Central memory CD4-positive, alpha-beta T cell (primary cell): Measurements from ENCODE around the gene DOCK9.

Source experiments
- DNase-seq: peaks from one replicate; pipeline ENCODE4 v3.0.0; 2022

DOCK9 gene

DNA sequence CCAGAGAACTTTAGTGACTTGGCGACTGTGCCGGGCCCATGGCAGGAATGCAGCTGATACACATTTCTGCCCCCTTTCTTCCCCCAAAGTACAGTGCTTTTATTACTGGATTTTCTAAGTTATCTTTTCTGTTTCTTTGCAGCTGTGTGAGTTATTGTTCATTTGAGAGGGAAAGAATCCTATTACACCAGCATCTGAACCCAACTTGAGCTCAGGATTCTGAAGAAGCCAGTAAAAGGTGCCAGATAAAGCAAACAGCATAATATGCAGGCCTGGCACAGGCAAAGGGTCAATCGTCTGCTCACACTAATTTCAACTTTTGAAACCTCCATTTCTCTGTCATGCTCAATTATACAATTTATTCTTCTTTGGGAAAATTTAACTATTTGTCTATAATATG is 93.9 kb downstream of the DOCK9 start:
- DNase-seq, result no peak

DNA sequence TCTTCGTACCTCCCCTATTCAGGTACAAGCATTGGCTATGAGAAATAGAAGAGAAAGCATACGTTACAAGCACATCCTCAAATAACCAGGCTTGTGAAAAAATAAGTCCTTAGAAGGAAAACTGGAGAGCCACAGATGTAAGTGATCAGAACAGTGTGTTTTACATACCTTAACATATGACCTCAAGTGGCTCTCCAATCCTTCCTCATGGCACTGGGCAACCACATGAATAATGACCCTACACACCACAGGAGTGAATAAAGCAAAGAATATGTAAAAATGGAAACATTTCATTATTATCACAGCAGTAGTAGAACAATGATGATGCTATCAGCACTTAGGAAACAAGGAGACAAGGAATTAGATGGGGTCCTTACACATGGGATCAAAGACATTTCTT is 96.5 kb downstream of the DOCK9 start:
- no peak for DNase-seq

DNA sequence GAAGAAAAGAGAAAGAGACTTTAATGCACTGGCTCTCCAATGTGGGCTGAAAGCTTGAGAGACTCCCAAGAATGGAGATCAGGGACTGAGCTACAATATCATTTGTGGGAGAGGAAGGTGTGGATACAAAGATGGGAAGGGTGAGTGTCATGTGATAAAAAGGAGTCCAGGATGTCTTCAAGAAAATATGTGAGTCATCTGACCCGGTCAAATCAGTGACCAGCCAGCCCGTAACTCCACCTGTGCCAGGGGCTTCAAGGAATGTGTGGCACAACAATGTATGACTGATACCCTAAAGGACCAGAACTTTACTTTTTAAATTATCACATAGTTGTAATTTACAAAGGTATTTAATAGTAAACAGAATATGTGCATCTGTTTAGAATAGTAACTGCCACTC is 97.2 kb downstream of the DOCK9 start:
- no peak for DNase-seq

DNA sequence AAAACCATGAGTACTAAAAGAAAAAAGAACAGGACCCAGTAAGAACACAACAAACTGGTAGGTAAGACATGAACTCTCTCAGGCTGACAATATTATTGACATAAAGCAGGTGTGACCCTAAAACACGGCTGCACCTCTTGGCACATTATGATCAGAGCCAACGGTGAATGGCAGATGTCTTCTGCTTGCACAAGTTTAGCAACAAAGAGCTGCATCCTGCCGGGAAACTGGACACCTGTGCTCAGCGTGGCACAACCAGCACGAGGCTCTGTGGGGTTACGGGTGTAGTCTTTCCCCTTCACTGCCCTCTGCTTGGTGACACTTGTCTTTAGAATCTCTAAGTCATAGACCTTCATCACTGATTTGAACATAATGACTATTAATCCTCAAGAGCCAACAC is 97.9 kb downstream of the DOCK9 start:
- no peak for DNase-seq

DNA sequence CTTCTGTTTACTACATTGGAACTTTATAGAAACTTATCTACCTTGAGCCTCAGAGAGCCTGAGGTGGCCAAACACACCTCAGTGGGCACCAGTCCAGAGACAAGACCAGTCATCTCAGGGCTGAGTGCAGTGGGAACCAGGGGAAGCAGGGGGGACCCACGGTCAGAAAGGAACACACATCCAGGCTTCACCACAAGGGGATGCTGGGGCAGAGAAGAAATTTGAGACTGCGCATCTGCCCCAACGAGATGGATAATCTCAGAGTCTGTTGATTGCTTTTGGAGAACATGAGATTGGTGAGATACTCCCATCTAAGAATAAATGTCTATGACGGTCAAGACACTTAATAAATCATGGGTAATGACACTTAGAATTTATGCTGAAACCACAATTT is 98.7 kb downstream of the DOCK9 start:
- no peak for DNase-seq

DNA sequence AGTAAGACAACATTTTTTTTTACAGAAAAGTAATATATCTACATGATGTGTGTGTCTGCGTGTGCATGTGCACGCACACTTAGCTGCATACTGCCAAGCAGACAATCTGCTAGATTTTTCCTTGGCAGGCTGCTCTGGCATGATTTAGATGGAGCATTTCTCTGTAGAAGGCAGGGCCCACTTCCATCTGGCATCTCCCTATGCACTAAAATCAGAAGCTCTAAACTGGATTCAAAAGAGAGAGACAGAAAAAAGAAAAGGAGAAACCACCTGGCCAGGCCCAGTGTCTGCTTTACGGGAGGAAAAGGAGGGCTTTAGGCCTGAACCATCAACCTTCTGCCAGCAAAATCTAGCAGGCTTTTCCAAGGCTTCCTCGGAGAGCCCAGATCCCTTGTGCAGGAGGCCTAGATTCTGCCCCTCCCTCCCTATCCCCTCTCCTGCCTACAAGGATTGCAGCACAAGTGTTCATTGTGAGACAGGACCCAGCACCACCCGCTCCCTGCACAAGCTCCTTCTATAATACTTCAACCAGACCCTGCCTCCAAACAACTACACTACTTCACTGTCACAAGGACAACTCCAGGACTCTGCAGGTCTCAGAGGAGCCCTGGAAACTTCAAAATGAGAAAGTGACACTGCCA is 99.3 kb downstream of the DOCK9 start:
- DNase-seq, result no peak

DNA sequence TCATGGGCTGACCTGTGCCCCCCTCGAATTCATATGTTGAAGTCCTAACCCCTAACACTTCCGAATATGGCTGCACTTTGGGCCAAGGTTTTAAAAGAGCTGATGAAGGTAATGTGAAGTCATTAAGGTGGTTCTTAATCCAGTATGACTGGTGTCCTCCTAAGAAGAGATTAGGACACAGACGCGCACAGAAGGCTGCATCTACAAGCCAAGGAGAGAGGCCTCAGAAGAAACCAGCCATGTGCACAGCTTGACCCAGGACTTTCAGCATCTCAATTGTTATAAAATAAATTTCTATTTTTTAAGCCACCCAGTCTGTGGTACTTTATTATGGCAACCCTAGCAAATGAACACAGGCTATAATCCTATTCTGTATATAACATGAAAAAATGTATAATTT is 99.9 kb downstream of the DOCK9 start:
- no peak for DNase-seq

DNA sequence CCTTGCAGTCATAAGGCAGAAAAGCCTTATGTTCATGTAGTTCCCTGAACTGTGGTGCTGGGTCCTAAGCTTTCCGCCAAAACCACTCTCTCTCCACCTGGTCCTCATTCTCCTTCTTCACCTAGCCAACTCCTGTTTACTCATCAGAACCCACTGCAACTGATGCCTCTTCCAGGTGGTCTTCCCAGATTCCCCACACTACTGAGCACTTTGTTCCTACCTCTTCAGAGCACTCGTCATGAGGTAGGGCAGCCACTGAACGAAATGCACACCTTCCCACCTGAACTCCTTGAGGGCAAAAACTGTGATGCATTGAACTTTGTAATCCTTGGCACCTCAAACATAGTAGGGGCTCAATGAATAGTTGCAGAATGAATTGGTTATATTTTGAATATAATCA is 100.4 kb downstream of the DOCK9 start:
- no peak for DNase-seq

DNA sequence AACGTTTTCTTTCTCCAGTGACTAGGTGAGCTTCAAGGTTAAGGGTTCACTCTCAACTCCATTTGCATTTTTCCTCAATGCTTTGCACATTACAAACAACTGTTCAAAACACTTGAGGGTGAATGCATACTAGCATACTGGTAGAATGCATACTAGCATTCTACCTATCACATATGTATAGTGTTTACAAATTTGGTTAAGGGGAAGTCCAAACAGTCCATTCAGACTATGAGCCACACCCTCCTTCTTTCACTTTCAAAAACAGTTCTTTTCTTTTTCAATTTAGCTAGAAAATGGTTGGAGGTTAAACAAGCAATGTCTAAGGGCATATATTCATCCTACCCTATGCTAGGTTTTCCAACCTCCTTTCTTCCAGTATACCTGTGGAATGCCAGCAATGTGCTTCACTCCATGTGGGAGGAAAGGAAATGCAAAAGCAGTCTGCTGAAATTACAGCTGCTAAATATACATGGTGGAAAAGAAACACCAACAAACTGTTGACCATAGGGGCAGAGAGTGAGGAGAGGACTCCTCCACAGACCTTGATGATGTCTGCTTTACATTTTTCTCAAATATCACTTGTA is 102.6 kb downstream of the DOCK9 start:
- DNase-seq, result no peak

DNA sequence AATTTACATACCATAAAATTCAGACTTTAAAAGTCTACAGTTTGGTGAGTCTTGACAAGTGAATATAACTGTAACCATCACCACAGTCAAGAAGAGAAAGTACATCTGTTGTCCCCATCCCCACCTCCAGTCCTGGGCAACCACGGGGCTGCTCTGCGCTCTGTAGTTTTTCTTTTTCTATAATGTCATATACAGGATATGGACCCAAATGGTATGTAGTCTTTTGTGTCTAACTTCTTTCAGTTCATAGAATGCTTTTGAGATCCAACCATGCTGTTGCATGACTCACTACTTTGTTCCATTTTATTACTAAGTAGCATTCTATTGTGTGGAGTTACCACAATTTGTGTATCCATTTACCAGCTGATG is 103.9 kb downstream of the DOCK9 start:
- no peak for DNase-seq

DNA sequence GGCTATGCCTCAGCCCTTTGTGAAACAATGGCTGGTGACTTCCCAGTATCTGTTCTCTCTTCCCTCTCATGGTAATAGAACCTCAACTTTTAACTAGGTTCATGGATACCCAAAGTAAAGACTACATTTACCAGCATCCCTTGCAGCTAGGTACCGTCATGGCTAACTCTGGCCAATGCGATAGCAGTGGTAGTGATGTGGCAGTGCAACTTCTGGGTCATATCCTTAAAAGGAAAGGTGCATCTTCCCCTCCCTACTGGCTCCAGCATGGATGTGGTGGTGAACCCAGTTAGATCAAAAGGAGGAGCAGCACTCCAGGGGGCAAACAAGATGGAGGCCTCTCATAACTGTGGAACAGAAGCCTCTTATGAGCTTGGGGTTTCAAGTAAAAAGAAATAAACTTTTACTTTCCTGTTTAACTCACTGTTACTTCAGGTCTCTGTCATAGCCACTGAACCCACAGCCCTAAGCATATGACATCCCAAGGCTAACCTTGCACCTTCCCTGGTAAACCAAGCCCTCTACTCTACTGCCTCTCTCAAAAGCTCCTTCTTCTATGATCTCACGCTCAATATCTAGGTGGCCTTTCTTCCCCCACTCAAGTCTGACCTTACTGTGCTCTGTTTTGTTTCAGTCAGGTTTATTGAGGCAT is 104.4 kb downstream of the DOCK9 start:
- no peak for DNase-seq

DNA sequence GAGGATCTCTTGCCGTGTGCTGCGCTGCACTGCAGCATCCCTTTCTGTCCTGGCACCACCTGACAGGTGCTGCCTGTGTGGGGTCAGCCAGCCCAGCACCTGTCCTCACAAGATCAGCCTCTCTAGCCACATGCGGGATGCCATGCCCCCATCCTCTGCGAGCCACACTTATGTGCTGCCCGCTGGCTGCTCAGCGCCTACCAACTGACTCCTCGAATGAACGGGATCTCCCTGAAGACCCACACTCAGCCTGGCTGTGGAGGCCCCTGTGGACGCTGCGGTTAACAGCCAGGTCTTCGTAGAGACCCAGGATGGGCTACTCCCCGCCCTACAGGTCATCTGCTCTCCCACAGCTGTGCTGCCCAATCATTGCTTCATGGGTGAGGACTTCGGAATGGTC is 106.1 kb downstream of the DOCK9 start:
- DNase-seq, result no peak

DNA sequence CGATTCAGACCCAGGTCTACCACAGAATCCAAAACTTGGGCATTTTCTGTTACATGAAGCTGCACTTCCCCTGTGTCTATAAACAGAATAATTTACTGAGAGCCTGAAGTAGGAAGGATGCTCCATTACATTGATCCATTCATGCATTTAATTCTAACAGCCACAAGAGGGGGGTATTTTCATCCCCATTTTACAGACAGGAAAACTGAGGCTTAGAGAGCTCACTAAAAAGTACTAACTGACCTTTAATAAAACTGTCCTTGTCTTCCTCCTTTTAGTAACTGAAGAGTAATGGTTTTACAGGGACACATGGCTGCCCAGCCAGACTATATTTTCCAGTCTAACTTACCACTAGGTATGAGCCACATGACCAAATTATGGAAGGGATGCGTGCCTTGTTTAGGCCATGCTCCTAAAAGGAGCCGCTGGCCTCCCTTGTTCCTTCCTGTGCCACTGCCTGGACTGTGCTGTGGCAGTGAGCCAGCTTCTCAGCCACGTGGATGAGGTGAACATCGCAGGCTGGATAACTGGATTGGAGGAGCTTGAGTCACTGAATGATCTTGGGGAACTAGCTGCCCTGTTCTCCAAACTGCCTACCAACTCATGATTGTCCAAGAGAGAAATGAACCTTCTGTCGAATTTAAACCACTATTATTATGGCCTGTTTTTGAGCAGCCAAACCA is 108.3 kb downstream of the DOCK9 start:
- DNase-seq, result no peak

DNA sequence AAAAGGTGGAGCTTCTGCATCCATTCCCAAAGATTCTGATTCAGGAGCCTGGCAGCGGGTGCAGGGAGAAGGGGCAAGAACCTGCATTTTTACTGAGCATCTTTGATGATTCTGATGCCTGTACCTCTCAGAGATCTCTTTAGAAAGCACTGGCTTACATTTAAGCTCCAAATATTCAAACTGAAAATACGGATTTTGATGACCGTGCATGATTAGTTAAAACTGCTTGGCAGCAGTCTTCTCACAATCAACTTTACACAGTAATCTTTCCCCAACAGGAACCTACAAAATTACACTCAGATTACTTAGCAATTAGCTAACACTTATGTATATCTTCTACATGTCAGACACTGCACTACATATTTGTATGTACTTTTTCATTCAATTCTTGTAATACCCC is 108.9 kb downstream of the DOCK9 start:
- DNase-seq, result no peak

DNA sequence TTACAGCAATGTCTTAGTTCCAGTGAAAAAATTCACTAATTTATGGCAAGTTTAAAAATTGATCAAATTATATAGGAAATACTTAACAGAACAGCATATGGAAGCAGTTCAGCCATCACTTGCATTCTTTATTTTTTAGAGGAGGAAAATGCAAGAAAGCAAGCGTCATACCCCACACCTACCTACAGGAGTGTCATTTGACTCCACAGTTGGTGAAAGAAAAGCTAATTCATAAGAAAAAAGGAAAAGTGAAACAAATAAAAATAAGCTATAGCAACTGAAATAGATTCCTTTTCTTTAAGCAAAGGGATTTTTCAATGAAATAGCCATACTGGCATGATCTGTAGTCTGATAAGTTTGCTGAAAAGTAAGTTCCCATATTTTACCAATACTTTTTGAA is 111.0 kb downstream of the DOCK9 start:
- DNase-seq, result no peak

DNA sequence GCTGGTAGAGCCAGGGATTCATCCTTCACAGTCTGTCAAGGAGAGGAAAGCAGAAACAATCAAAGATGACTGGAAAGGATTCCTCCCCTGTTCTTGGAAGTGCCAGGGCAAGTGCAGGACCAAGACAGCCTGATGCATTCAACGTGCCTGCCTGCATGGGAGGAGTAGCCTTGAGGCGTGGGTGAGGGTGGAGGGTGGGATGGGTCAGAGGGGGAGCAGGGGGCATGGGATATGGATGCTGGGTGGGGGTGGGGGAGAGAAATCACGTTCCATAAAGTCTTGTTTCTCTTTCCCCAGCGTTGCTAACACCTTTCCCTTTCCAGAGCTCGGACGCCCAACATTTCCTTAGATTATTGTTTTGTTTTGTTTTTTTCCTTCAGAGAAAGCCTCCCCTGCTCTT is 117.4 kb downstream of the DOCK9 start:
- no peak for DNase-seq

DNA sequence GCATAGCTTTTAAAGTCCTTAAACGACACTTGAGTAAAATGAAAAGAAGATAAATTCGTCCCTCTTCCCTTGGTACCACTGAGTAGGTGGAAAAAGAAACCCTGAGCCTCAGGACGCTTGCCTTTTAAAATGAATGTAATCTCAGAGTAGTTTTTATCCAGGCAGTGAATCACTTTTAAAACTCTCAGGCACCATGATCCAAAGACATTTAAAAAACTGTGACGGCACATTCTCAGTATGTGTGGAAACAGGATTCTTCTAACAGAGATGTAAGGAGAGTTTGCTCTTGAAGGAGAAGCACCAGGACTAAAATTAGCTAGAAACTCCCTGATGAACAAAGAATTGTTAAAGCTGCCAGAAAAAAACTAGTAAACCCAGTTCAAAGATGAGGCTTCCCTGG is 119.7 kb downstream of the DOCK9 start:
- DNase-seq, result no peak

DNA sequence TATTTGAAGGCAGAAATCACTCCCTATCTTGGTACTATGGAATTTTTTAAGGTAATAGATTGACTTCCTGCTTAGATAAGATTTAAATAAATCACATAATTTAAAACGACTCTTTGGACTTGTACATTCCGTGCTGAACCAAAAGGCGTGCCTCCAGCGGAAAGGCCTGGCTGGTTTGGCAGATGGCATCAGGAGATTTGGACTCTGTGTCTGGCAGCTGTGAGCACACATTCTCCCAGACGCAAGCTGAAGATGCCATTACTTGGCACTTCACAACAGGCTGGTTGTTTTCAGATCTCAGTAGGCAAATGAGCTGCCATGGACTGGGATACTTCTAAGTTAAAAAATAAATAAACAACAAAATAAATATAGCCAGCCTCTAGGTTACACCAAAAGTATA is 120.9 kb downstream of the DOCK9 start:
- no peak for DNase-seq

DNA sequence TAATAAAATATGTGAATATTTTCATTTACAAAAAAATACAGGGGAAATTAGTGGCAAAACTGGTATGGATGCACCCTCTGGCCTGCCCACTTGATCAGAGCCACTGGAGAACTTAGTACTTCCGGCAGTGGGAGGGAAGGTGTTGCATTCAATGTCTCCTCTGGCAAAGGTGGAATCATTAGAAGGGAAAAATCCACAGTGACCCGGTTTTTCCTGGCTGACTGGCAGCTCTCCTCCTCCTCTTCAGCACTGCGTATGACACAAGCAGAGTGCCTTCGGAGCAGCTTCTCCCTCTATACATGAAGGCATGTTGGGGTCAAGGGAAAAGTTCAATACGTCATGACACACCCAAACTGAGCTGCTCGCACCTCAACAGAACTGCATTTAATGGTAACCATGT is 123.4 kb downstream of the DOCK9 start:
- DNase-seq, result no peak

DNA sequence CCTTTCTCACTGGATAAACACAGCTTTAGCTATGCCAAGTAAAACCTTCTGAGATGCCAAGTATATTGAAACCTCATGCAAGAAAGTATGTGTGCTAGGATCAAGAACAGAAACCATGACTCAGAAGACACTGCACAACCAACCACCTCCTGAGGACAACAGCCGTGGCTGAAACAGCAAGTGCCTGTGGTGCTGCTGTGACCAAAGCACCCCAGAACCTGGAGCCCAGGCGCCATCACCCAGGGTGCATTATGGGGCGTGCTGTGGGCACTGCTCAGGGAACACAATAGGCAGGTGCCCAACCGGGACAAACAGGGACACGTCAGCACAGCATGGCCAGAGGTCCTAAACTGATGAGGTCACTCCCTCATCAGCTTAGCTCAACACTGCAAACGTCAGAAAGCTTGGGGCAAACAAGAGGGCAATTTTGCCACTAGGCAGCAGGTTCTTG is 124.1 kb downstream of the DOCK9 start:
- DNase-seq, result no peak

DNA sequence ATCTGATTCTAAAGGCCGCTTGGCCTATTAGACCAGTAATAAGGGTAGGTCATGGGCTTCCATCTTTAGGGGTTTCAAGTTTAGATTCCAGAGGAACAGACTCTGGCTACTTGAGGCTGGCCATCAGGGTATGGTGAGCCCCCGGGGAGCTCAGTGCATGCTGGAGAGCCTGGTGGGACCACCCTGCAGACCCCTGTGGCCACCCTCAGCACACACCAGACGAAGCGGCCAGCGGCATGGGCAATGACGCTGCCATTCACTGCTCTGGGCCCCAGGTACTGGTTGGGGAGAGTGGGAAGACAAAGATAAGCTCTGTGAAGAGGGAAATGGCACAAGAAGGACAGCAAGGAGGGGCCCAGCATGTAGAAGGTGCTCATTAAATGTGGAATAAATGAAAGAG is 126.6 kb downstream of the DOCK9 start:
- DNase-seq, result no peak

DNA sequence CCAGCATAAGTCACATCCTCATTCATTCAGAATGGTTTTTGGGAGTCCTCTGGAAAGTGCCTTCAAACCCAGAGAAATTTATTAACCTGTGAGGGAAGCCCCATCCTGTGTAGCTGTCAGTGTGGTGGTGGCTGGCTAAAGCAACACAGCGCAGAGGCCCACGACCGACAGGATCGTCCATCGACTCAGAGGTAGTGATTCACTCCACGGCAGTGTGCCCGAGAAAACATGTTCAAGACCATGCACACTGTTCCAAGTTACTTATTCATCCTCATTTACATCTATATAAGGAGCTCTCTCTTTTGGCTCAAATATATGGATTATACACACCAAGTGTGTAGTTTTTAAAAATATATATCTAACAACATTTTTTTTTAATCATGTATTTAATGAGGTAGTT is 129.1 kb downstream of the DOCK9 start:
- no peak for DNase-seq

DNA sequence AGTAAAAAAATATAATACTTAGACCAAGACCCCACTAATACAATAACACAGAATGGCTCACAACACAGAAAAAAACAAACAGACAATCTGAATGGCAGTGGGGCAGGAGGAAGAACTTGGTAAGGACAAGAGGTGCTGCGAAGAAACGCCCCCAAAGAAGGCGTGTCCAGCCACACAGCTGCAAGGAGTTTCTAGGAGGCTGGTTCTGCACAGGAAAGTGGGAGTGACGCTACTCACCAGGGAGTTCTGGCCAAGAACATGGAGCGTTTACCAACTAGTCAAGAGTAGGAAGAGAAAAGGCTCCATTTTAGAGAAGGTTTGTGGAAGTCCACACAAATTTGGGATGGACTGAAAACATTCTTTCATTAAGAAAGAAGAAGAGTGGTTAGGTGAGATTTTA is 130.1 kb downstream of the DOCK9 start:
- no peak for DNase-seq

DNA sequence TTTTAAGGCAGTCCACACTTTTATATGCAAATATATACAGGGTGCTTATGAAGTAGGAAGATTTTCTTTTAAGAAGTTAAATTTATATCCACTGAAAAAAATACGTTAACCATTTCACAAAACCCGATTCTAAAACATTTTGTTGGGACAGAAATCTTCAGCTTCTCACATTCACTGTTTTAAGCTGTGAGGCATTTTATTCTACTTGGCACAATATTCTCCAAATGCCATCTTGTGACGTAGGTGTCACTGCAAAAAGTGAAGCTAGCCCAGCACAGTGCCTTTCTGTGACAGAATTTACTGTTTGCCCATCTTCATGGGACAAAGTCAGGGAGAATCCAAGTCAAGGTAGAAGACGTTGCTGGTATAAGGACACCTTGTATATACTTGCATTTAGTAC is 130.9 kb downstream of the DOCK9 start:
- DNase-seq, result no peak
